T-helper 1 cell treated with Interleukin-12 subunit alpha and Interleukin-12 subunit beta and Interleukin-4 antibody, amounts not matched to agents 30 ng/mL and 1 ng/mL, for 36 hours (primary cell): ENCODE measurements around the gene TMCO6. TPM values are rescaled to one million over a fixed set of nuclear protein-coding genes. Genes with fewer than 3 reads are reported as not detected.
"Not testable (repeated sequence)": the region's sequence is repeated elsewhere in the genome, so short reads cannot be mapped to it uniquely, and the experiment has no call there.

ENCODE experiments used
- intact Hi-C: fragments of 100-400 bp; cut with micrococcal nuclease; formaldehyde crosslinking; loops from one replicate; pipeline ENCODE4 v1.15.1; 2024
- total RNA-seq: library from RNA; stranded (reverse); gene quantifications from 2 replicates; pipeline ENCODE4 v1.2.3, GENCODE V29; 2022

The TMCO6 gene
- 25.6 and 28.6 TPM in 2 replicates for total RNA-seq

GRCh38 chr5:140639148-140639981 is at the start of gene TMCO6:
TMCO6 (plus strand) TSS chr5:140639451; CDS start chr5:140639528, 77 bp downstream.
- intact Hi-C loops = loop anchor here (1.0 to 5.0 kb wide), 14 partner anchors 8 to 531 kb away; partner anchors contain the start of genes ANKHD1, APBB3, EIF4EBP3 and HARS1

- intact Hi-C loops = no loop called here
Observed at GRCh38 chr5:140590861-140591260, 48.4 kb upstream of the TMCO6 start.

GRCh38 chr5:140591747-140592372 is 47.4 kb upstream of the TMCO6 start:
- intact Hi-C loops = no loop called here

GRCh38 chr5:140593070-140593469 is 46.2 kb upstream of the TMCO6 start:
- intact Hi-C loops = not testable (repeated sequence)

GRCh38 chr5:140594169-140594568 is 45.1 kb upstream of the TMCO6 start:
- intact Hi-C loops = no loop called here

- intact Hi-C loops = no loop called here
Observed at GRCh38 chr5:140595538-140596300, 43.5 kb upstream of the TMCO6 start.

GRCh38 chr5:140596321-140596741 is 42.9 kb upstream of the TMCO6 start:
- intact Hi-C loops = no loop called here

GRCh38 chr5:140598836-140599235 is 40.4 kb upstream of the TMCO6 start:
- intact Hi-C loops = no loop called here

- intact Hi-C loops = no loop called here
Observed at GRCh38 chr5:140600096-140600495, 39.2 kb upstream of the TMCO6 start.

- intact Hi-C loops = no loop called here
Observed at GRCh38 chr5:140602147-140602546, 37.1 kb upstream of the TMCO6 start.

GRCh38 chr5:140603446-140603698 is 35.9 kb upstream of the TMCO6 start:
- intact Hi-C loops = not testable (repeated sequence)

- intact Hi-C loops = no loop called here
Observed at GRCh38 chr5:140603734-140604133, 35.5 kb upstream of the TMCO6 start.

GRCh38 chr5:140605879-140606278 is 33.4 kb upstream of the TMCO6 start:
- intact Hi-C loops = no loop called here

- intact Hi-C loops = no loop called here
Observed at GRCh38 chr5:140607031-140607430, 32.2 kb upstream of the TMCO6 start.

GRCh38 chr5:140608722-140609121 is 30.5 kb upstream of the TMCO6 start:
- intact Hi-C loops = no loop called here

- intact Hi-C loops = no loop called here
Observed at GRCh38 chr5:140609126-140609525, 30.1 kb upstream of the TMCO6 start.

- intact Hi-C loops = no loop called here
Observed at GRCh38 chr5:140611020-140611521, 28.2 kb upstream of the TMCO6 start.

- intact Hi-C loops = no loop called here
Observed at GRCh38 chr5:140622301-140622700, 16.9 kb upstream of the TMCO6 start.

- intact Hi-C loops = not testable (repeated sequence)
Observed at GRCh38 chr5:140623061-140623460, 16.2 kb upstream of the TMCO6 start.

- intact Hi-C loops = not testable (repeated sequence)
Observed at GRCh38 chr5:140624886-140625285, 14.4 kb upstream of the TMCO6 start.

GRCh38 chr5:140627972-140628371 is 11.3 kb upstream of the TMCO6 start:
- intact Hi-C loops = no loop called here

- intact Hi-C loops = no loop called here
Observed at GRCh38 chr5:140628711-140629110, 10.5 kb upstream of the TMCO6 start.
